ENCODE results near the gene NTRK3.

Gene NTRK3

GRCh38 chr15:88118741-88119140 lies 137.8 kb downstream of the NTRK3 start:
- no peak for DNase-seq (ENCODE audit: low read depth)

- no peak for DNase-seq (ENCODE audit: low read depth)
Observed at GRCh38 chr15:88118035-88118434, 138.5 kb downstream of the NTRK3 start.

DNA sequence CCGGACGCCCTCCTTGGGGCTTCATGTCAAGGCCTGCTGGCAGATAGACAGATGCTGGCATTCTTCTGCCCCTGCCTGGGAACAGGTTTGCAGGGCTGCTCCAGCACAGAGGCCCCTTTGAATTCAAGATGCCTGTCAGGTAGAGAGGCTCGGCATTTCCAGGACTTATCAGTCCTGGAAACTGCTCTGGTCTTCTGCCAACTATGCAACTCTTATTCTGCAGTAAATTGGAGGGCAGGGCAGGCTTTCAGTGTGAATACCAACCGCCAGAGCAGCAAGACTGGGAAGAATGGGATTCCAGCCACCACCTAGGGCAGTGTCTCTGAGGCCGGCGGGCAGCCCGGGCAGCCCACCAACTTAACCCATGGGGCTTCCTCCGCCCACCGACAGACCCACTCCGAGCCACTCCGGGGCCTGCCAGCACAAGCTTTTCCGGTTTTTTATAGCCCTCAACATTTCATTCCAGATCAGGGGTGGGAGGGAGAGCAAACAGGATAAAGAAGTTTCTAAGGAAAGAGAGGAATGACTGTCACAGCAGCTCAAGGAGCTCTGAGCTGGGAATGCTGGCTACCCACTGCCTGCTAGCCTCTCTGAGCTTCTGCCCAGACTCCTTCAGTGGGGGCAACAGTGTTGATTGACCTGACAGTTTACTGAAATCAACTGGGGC lies 140.9 kb downstream of the NTRK3 start:
- DNase-seq (ENCODE audit: low read depth) = no peak

DNA sequence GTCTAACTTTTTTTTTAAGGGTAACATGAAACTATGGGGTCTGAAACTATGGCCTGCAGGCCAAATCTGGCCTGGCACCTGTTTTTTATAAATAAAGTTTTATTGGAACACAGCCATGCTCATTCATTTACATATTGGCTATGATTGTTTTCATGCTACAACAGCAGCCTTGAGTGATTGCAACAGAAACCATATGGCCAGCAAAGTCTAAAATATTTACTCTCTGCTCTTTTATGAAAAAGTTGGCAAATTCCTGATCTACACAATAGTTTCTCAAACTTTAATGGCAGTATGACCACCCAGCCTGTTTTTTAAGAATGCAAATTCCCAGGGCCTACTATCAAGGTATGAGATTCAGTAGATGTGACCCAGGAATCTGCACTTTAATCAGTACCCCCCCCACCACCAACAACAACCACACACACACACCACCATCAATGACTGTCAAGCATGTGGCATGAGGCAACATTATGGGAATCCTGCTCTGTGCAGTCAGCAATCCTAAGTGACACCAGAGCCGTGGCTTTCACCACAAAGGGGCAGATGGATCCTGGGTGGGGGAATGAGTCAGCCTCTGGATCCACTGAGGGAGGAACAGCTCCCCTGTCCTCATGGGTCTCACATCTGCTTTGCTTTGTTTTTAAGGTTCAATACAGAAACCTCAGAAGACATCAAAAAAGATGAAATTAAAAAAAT lies 142.8 kb downstream of the NTRK3 start:
- no peak for DNase-seq (ENCODE audit: low read depth)

- no peak for DNase-seq (ENCODE audit: low read depth)
Observed at GRCh38 chr15:88108991-88109390, 147.5 kb downstream of the NTRK3 start.

GRCh38 chr15:88108477-88108876 lies 148.1 kb downstream of the NTRK3 start:
- DNase-seq (ENCODE audit: low read depth) = no peak

- no peak for DNase-seq (ENCODE audit: low read depth)
Observed at GRCh38 chr15:88106074-88106473, 150.5 kb downstream of the NTRK3 start.

- no peak for DNase-seq (ENCODE audit: low read depth)
Observed at GRCh38 chr15:88104357-88104756, 152.2 kb downstream of the NTRK3 start.

DNA sequence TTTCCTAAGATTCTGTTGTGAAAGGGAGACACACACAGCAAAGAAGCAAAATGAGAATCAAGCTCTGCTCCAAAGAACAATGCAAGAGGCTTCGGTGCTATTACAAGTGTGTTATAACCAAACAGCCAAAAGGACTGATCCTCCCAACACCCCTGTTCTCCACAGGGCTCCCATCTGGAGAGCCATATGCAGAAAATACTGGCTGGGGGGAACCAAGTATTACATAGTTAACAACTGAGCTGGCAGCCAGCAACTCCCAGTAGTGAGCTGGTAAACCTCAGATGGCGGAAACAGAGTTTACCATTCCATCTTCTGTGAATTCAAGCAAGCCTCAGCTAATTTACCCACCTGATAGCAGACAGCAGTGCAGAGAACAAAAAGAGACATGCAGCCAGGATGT lies 156.4 kb downstream of the NTRK3 start:
- no peak for DNase-seq (ENCODE audit: low read depth)

GRCh38 chr15:88098361-88098760 lies 158.2 kb downstream of the NTRK3 start:
- DNase-seq (ENCODE audit: low read depth) = no peak

DNA sequence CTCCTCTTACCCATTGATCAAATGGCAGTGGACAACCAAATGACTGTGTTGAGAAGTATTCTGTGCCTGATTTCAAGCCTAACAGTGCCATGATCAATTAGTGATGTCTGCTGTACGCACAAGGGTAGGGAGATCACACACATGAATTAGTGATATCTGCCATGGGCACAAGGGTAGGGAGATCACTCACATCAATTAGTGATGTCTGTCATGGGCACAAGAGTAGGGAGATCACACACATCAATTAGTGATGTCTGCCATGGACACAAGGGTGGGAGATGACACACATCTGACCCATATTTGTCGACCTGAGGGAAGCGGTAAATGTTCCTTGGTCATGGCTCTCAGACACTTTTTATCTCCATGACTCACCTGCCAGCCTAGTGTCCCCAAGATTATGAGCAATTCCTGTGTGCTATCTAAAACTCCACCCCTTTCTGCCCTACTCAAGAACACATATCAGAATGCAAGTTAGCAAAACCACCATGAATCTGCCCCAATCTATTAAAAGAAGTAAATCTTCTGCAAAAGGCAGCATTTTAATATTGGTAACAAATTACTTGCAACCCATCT lies 165.0 kb downstream of the NTRK3 start:
- no peak for DNase-seq (ENCODE audit: low read depth)

DNA sequence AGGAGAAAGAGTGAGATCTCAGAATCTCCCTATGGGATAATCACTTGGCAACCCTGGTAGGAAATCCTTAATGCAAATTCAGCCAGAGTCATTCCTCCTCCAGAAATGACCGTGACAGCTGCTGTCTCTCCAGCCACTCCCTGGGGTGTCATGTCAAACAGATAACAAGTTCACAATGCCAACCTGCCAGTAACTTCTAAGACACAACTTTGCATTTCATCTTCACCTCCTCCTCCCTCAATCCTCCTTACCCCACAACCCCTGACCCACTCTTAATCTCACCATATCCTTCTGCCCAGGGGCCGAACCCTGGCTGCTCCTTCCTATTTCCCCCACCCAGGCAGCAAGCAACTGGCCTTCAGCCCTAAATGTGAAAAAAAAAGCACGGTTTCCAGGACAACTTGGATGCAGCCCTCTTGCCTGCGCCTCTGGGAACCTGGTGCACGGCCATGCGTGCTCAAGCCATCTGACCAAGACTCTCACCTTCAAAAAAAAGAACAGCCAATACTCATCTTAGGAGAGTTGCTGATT lies 166.0 kb downstream of the NTRK3 start:
- no peak for DNase-seq (ENCODE audit: low read depth)

DNA sequence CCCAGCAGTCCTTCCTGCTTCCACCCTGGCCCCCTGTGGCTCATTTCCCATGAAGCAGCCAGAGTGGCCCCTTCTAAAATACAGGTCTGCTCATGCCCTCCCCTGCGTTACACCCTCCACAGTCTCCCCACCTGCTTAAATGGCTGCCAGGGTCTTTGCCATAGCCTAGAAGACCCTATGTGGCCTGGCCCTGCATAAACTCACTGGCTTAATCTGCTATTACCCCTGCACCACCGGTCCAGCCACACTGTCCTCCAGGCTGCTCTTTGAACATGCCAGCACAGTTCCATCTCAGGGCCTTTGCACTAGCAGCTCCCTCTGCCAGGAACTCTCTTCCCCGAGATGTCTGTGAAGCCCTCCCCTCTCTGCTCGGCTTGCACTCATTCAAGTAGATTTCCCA lies 166.8 kb downstream of the NTRK3 start:
- DNase-seq (ENCODE audit: low read depth) = no peak

GRCh38 chr15:88089024-88089620 lies 167.4 kb downstream of the NTRK3 start:
- no peak for DNase-seq (ENCODE audit: low read depth)

DNA sequence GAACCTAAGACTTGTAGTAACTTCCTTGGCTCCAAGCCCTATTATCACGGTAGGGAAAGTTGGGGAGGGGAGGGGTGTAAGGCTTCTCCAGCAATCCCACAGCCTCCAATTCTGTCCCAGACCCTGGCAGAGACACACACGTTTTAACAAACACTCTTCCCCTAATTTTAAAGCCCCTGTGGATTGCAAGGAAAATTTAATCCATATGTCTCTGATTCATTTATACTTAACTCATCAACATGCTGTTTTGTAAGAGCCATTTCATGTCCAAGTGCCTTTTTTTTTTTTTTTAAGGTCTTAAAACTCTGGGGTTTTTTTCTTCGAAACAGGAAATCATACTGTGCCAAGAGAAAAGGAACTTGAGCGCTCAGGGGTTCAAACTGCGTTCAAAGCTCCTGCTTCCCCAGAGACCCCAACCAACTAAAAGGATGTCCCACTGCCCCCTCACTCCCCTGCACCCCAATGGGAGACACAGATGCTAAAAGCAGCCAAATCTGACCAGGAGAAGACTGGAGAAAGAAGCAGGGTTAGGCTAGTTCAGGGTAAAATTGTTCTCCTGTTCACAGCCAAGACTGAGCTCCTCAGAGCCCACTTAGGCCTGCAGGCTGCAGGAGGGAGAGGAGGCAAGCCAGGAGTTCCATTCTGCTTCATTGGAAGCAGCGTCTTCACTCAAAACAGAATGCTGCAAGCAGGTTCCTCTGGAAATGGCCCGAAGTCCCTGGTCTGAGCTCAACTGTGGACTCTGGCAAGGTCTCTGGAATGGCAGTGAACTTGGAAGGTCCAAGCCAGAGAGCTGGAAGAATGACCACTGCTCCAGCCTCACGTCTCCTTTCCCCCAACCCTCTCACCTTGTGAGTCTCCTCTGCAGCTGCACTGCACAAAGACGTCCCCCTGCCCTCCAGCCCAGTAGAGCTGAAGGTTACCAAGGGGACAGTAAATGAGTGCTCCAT lies 172.5 kb downstream of the NTRK3 start:
- DNase-seq (ENCODE audit: low read depth) = no peak

- no peak for DNase-seq (ENCODE audit: low read depth)
Observed at GRCh38 chr15:88080616-88081015, 175.9 kb downstream of the NTRK3 start.

DNA sequence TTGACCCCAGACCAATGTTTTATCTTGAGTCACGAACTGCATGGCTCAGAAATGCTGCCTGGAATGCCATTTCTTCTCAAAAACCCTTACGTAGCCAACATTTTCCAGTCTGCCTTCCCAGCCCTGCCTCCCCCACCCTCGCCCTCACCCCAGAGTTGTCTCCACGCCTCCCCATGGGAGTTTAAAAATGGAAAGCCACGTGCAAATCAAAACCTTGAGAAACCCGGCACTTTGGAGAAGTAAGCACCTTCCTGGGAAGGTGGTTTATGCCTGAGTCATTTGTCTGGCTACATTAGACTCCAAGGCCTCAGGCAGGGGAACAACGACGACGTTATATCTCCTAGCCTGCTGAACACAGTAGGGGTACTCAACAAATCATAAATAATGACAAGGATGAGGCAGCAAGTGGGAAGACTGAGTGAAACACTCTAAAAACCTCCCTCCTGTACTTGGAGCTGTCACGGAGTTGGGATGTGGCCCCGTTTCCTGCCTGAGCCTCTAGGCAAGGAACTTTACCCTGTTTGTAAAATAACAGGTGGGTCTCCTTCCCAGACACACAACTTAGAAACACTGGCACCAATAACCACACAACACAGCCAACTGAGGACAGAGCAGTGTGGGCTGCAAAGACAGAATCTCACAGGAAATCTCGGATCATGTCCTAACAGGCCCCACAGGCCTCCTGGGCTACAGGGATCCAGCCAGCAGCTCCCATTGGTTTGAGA lies 179.1 kb downstream of the NTRK3 start:
- no peak for DNase-seq (ENCODE audit: low read depth)

DNA sequence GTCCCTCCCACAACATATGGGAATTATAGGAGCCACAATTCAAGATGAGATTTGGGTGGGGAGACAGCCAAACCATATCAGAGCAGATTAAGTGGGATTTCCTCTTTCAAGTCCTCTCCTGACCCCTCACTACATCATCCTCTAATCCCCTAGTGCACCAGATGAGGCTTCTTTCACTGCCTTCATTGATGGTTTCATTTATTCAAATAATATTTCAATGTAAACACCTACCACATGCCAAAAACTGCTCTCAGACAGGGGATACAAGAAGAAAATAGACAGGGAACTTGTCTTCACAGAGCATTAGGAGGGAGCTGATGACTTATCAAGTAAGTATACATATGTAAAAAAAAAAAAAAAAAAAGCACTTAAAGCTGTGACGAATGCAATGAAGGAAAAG lies 180.2 kb downstream of the NTRK3 start:
- no peak for DNase-seq (ENCODE audit: low read depth)

- DNase-seq (ENCODE audit: low read depth) = no peak
Observed at GRCh38 chr15:88075102-88075501, 181.4 kb downstream of the NTRK3 start.

DNA sequence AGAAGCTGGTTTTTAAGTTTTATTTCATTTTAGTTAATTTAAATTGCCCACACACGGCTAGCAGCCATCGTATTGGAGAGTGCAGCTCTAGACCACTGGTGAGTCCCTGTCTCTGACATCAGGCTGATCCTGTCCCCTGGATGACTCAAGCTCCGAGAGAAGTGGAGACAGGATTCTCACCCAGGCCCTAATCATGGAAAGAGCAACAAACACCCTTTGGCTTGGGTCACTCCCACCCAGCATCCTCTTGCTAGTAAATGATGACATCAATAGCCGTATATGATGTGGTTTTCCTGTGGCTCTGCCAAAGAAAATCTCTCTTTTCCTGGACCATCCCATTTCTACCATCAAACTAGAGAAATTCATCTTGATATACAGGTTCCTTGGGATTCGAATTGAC lies 182.2 kb downstream of the NTRK3 start:
- no peak for DNase-seq (ENCODE audit: low read depth)

GRCh38 chr15:88073391-88073691 lies 183.2 kb downstream of the NTRK3 start:
- no peak for DNase-seq (ENCODE audit: low read depth)
